ENCODE data around the gene NEU1. TPM values are rescaled to one million over a fixed set of nuclear protein-coding genes. Genes with fewer than 3 reads are reported as not detected.
A peak's percentile ranks its signal among the peaks of the same experiment; 100 is the strongest.
"Not testable (repeated sequence)": the region's sequence is repeated elsewhere in the genome, so short reads cannot be mapped to it uniquely, and the experiment has no call there.

Gene NEU1
- 10 to 100 TPM; 78.1 to 85.5 (median 82.5) TPM for polyA plus RNA-seq (ENCODE audit: insufficient read length in 3 of 3)
- long read RNA-seq, donor 1, transcript NEU1-206 (6 exons, 2,045 nt), result major isoform, 42 of 68 reads
- long read RNA-seq, donor 1, partial matches to known transcripts, result 24 of 68 reads
- long read RNA-seq, donor 1, other reads (novel, unspliced or antisense), result 0 of 68 reads
- long read RNA-seq, donor 2, transcript NEU1-206 (6 exons, 2,045 nt), result major isoform, 60 of 98 reads
- long read RNA-seq, donor 2, partial matches to known transcripts, result 37 of 98 reads
- long read RNA-seq, donor 2, other reads (novel, unspliced or antisense), result 0 of 98 reads
- long read RNA-seq, donor 3, transcript NEU1-206 (6 exons, 2,045 nt), result major isoform, 22 of 28 reads
- long read RNA-seq, donor 3, partial matches to known transcripts, result 6 of 28 reads
- long read RNA-seq, donor 3, other reads (novel, unspliced or antisense), result 0 of 28 reads
- long read RNA-seq, donor 4, transcript NEU1-206 (6 exons, 2,045 nt), result major isoform, 64 of 80 reads
- long read RNA-seq, donor 4, partial matches to known transcripts, result 10 of 80 reads
- long read RNA-seq, donor 4, other reads (novel, unspliced or antisense), result 5 of 80 reads
- long read RNA-seq, donor 5, transcript NEU1-206 (6 exons, 2,045 nt), result major isoform, 16 of 18 reads
- long read RNA-seq, donor 5, partial matches to known transcripts, result 0 of 18 reads
- long read RNA-seq, donor 5, other reads (novel, unspliced or antisense), result 0 of 18 reads
- long read RNA-seq, donor 6, transcript NEU1-206 (6 exons, 2,045 nt), result major isoform, 31 of 36 reads
- long read RNA-seq, donor 6, partial matches to known transcripts, result 5 of 36 reads
- long read RNA-seq, donor 6, other reads (novel, unspliced or antisense), result 0 of 36 reads
- long read RNA-seq, donor 7, transcript NEU1-206 (6 exons, 2,045 nt), result major isoform, 31 of 47 reads
- long read RNA-seq, donor 7, partial matches to known transcripts, result 16 of 47 reads
- long read RNA-seq, donor 7, other reads (novel, unspliced or antisense), result 0 of 47 reads
- long read RNA-seq, donor 8, transcript NEU1-206 (6 exons, 2,045 nt), result major isoform, 7 of 8 reads
- long read RNA-seq, donor 8, partial matches to known transcripts, result 0 of 8 reads
- long read RNA-seq, donor 8, other reads (novel, unspliced or antisense), result 0 of 8 reads
- long read RNA-seq, donor 9, transcript NEU1-206 (6 exons, 2,045 nt), result major isoform, 43 of 70 reads
- long read RNA-seq, donor 9, partial matches to known transcripts, result 25 of 70 reads
- long read RNA-seq, donor 9, other reads (novel, unspliced or antisense), result 0 of 70 reads
- long read RNA-seq, donor 10, transcript NEU1-206 (6 exons, 2,045 nt), result major isoform, 42 of 56 reads
- long read RNA-seq, donor 10, partial matches to known transcripts, result 14 of 56 reads
- long read RNA-seq, donor 10, other reads (novel, unspliced or antisense), result 0 of 56 reads
- long read RNA-seq, donor 11, transcript NEU1-206 (6 exons, 2,045 nt), result major isoform, 15 of 26 reads
- long read RNA-seq, donor 11, partial matches to known transcripts, result 11 of 26 reads
- long read RNA-seq, donor 11, other reads (novel, unspliced or antisense), result 0 of 26 reads
- long read RNA-seq, donor 12, transcript NEU1-206 (6 exons, 2,045 nt), result major isoform, 49 of 79 reads
- long read RNA-seq, donor 12, partial matches to known transcripts, result 21 of 79 reads
- long read RNA-seq, donor 12, other reads (novel, unspliced or antisense), result 6 of 79 reads
- long read RNA-seq, donor 13, transcript NEU1-206 (6 exons, 2,045 nt), result major isoform, 11 of 17 reads
- long read RNA-seq, donor 13, partial matches to known transcripts, result 6 of 17 reads
- long read RNA-seq, donor 13, other reads (novel, unspliced or antisense), result 0 of 17 reads
- long read RNA-seq, donor 14, transcript NEU1-206 (6 exons, 2,045 nt), result major isoform, 35 of 79 reads
- long read RNA-seq, donor 14, partial matches to known transcripts, result 40 of 79 reads
- long read RNA-seq, donor 14, other reads (novel, unspliced or antisense), result 0 of 79 reads
- long read RNA-seq, donor 15, transcript NEU1-206 (6 exons, 2,045 nt), result major isoform, 51 of 99 reads
- long read RNA-seq, donor 15, partial matches to known transcripts, result 44 of 99 reads
- long read RNA-seq, donor 15, other reads (novel, unspliced or antisense), result 0 of 99 reads
- long read RNA-seq, donor 16, transcript NEU1-206 (6 exons, 2,045 nt), result major isoform, 50 of 63 reads
- long read RNA-seq, donor 16, partial matches to known transcripts, result 13 of 63 reads
- long read RNA-seq, donor 16, other reads (novel, unspliced or antisense), result 0 of 63 reads

DNA sequence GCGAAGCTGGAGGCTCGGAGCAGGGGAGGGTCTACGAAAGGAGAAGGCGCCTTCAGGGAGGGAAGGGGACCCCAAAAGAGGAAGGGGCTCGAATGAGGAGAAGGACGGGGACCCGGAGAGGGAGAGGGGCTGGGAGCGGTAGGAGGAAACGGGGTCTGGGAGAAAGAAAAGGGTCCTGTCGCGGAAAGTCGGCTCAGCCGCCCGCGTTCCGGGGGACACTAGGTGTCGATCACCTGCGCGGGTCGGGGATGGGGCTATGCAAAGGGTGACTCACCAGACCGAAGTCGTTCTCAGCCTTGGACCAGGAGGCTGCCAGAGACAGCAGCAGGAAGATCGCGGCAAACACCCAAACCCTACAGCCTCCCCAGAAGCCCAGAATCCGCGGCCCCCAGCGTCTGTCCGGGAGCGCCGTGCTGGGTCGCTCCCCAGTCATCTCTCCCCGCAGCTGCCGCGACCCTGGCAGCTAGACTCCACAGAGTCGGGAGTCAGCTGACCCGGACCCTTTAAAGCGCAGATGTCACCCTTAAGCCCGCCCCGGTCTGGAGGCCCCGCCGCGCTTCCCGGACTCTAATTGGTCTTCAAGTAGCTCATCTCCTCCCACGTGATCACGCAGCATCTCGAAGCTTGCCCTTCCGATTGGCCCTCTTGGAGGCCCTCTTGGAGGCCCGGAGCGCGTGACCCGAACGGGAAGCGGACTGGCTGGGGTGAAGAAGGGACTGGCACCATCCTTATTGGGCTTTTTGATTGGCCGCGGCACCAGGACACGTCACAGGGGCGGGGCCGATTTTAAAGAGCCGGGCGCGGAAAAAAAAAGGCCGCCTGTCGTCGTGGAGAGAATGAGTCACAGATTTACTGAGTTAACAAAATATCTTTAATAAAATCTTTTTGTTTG, at the start of gene NEU1:
NEU1 (minus strand) TSS at position 478 of the 892 bp plus-strand sequence; CDS start at position 433, 45 bp downstream.
- peak; percentile 100 for DNase-seq

DNA sequence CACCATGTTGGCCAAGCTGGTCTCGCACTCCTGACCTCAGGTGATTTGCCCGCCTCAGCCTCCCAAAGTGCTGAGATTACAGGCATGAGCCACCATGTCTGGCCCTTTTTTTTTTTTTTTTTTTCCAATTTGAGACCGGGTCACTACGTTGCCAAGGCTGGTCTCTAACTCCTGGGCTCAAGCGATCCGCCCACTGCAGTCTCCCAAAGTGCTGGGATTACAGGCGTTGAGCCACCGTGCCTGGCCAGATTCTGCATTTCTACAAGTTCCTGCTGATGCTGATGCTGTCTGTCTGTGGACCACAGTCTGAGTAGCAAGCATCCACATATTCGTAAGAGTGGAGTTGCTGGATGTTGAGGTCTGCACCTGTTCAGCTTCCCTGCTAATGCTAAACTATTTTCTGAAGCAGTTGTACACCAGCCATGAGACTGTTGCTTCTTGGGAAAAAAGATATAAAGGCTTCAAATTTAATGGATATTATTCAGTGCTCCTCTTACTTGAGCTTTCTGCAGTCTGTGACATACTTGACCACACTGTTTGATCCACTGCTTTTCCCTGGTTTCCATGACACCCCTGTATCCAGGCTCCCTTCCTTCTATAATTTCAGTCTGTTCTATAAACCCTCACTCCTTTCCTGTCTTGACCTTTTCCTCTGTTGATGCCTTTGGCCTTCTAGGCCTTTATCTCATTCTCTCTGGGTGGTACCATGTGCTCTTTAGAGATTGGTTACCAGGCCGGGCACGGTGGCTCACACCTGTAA, 49.4 kb upstream of the NEU1 start:
- DNase-seq, result no peak

DNA sequence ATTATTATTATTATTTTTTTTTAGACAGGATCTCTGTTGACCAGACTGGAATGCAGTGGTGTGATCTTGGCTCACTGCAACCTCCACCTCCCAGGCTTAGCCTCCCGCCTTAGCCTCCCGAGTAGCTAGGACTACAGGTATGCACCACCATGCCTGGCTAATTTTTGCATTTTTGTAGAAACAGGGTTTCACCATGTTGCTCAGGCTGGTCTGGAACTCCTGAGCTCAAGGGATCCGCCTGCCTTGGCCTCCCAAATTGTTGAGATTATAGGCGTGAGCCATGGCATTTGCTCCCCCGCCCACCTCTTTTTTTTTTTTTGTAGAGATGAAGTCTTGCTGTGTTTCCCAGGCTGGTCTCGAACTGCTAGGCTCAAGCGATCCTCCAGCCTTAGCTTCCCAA, 46.7 kb upstream of the NEU1 start:
- DNase-seq, result not testable (repeated sequence)

DNA sequence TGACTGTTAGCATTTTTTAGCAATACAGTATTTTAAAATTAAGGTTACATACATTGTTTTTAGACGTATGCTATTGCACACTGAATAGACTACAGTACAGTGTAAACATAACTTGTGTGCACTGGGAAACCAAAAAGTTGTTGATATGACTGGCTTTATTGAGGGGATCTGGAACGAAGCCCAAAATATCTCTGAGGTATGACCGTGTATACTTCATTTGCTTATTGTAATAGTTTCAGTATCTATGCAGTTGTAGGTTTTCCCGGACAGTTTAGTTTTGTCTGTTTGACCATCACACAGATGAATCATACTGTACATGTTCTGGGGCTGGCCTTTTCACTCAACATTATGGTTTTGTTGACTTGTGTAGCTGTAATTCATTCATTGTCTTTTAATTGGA, 46.2 kb upstream of the NEU1 start:
- no peak for DNase-seq

DNA sequence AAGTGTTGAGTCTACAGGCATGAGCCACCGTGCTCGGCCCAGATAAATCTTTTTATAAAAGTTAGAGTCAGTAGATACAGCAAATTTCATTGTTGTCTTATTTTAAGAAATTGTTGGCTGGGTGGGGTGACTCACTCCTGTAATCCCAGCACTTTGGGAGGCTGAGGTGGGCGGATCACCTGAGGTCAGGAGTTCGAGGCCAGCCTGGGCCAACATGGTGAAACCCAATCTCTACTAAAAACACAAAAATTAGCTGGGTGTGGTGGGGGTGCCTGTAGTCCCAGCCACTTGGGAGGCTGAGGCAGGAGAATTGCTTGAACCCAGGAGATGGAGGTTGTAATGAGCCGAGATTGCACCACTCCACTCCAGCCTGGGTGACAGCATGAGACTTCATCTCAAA, 45.6 kb upstream of the NEU1 start:
- not testable (repeated sequence) for DNase-seq

DNA sequence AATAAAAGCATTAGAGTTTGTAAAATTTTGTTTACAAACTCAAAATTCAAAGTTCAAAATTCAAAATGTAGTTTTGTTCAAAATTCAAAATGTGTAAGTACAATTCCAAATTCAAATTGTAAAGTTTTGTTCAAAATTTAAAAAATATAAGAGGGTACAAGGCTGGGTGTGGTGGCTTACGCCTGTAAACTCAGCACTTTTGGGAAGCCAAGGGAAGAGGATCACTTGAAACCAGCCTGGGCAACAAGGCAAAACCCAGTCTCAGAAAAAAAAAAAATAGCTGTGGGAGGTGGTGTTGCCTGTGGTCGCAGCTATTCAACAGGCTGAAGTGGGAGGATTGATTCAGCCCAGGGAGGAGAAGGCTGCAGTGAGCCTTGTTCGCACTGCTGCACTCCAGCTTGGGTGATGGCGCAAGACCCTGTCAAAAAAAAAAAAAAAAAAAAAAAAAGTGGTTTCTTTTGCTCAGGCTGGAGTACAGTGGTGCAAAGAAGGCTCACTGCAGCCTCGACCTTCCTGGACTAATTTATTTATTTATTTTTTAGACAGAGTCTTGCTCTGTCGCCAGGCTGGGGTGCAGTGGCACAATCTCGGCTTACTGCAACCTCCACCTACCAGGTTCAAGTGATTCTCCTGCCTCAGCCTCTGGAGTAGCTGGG, 44.7 kb upstream of the NEU1 start:
- DNase-seq, result peak; percentile 45

DNA sequence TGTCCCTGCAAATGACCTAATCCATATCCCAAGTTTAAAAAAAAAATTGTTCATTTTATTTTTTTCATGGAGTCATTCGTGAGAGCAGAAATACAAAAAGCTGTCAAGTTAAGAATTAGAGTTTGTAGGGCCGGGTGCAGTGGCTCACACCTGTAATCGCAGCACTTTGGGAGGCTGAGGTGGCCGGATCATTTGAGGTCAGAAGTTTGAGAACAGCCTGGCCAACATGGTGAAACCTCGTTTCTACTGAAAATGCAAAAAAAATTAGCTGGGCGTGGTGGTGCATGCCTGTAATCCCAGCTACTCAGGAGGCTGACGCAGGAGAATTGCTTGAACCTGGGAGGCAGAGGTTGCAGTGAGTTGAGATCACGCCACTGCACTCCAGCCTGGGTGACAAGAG, 44.1 kb upstream of the NEU1 start:
- not testable (repeated sequence) for DNase-seq

DNA sequence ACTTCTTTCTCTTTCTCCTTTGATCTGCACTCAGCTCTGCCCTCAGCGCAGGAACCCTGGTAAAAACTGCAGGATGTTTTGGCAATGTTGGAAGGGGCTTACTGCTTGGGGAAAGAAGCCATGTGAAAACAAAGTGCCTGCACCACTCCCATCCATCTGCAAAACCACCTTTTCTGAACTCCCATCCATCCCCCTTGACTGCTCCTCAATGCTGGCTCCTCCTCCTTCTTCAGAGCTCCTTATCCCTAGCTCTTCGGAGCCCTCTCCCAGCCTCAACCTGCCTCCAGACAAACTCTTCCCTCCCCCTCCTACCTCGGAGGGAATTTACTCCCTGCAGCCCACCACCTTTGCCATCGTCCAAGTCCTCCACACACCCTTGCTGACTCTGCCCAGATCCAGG, 43.5 kb upstream of the NEU1 start:
- DNase-seq, result no peak

DNA sequence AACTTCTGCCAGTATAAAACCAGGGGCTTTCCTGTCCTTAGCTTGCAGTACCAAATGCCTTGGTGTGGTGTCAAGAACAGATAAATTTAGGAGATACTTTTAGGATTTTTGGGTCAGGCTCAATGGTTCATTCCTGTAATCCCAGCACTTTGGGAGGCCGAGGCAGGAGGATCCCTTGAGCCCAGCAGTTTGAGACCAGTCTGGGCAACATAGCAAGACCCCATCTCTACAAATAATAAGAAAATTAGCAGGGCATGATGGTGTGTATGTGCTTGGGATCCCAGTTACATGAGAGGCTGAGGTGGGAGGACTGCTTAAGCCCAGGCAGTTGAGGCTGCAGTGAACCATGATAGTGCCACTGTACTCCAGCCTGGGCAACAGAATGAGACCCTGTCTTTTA, 42.4 kb upstream of the NEU1 start:
- no peak for DNase-seq

DNA sequence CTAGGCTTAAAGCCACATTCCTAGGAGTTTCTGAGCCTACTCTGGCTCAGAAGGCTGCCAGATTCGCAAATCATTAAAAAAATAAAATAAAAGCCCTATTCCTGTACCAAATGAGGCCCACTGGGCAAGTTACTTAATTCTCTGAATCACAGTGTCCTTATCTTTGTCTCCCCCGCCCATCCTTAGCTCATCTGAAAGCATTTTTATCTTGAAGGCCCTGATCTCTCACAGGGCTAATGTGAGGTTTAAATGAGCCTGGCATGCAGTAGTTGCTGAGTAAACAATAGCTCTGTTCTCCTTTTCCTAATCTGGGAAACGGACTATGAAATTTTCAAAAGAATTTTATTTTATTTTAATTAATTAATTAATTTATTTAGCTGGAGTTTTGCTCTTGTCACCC, 41.3 kb upstream of the NEU1 start:
- no peak for DNase-seq

DNA sequence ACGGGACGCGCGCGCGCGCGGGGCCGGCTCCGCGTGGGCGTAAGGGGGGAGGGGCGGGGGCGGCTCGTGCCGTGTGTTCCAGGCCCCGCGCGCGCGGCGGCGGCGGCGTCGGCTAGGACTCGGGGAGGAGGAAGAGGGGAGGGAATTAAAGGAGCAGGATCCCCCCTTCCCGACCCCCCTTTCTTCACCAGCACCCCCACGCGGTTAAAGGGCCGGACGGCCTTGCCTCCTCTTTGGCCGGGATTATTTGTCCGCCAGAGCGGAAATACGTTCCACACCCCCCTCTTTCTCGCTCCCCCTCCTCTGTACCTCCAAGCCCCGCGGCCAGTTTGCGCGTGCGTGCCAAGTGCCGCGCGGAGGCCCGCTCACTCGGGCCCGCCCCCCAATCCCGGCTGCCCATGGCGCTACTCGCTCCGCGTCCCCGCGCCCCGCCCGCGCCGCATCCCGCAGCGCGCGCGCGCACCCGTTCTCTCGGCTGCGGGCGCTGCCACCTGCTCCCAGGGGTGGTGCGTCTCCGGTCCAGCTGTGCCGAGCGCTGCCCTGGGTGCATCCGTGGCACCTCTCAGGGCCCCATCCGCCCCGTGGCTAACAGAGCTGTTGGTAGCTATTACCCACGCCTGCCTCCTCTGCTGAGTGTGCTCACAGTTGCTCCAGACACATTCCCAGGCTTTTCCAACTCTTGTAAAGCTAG, 39.5 kb upstream of the NEU1 start, which contains the start of gene ZBTB12:
ZBTB12 (minus strand) TSS at position 134 of the 691 bp plus-strand sequence. CDS start 781 bp downstream, outside the sequence.
- DNase-seq, result peak; percentile 98

DNA sequence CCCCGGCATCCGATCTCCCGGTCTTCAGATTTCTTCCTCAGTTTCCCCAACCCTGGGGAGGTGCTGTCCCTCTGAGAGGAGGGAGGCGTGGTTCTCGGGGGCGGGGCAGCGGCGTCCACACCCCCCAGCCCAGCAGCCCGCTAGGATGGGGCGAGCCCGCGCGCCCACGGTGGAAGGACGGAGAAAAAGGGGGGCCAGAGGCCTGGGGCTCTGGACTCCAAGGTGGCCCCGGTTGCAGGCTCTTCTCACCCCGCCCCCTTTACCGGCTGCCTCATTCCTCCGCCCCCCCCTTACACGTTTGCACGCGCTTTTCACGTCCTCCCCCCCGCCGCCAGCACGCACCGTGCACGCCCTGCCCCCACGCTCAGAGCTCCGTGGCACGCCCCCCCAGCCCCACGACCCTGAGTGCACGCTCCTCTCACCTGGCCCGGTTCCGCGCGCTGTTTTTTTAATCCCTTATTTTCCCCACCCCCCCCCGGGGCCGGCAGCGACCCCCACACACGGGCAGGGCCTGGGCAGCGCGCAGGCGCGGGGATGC, 38.9 kb upstream of the NEU1 start:
- peak; percentile 29 for DNase-seq

DNA sequence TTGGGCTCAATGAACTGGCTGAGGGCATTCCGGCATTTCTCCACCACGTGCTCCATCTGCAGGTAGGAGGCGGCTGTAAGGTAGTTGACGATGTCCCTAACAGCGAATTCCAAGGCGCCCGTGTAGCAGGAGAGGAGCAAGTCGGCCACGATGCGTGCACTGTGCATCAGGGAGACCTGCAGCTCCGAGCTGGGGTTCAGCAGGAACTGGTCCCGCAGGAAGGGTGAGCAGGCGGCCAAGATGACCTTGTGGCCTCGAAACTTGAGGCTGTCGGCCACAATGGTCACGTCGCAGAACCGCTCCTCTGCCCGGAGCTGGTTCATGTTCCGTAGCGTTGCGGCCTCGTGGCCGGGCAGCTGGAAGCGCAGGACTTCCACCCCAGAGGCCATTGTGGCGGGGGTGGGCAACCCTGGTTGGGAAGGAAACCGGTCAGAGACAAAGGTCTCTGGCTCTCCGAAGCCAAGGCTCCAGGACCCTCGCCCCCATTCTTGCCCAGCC, 38.3 kb upstream of the NEU1 start:
- DNase-seq, result no peak

DNA sequence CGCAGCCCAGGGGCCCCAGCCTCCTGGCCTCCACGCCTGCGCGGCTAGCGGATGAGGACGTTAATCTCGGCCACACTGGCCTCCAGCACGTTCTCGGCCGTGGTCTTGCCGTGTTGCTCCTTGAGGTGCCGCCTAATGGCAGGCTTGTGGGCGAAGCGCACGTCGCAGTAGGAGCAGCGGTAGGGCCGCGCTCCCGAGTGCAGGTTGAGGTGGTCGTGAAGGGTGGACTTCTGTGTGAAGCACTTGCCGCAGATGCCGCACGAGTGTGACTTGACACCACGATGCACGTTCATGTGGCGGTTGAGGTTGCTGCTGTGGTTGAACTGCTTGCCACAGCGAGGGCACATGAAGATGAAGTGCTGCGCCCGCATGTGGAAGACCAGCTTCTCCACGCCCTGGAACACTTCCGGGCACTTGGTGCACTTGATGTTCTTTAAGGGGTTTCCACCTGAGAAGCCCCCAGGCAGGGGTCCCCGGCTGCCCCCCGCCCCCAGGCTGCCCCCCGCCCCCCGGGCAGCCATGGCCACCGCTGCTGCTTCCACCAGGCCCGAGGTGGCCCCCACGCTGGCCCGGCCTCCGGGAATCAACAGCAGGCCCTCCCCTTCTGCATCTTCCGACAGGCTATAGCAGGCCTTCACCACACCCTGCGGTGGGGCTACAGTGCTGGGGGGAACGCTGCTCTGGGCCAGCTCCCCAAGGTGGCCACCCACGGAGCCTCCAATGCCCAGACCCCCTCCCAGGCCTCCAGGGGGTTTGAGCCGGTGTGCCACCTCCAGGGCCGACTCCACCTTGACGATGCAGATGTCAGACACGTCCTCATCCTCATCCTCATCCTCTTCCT, 37.5 kb upstream of the NEU1 start:
- DNase-seq, result no peak

DNA sequence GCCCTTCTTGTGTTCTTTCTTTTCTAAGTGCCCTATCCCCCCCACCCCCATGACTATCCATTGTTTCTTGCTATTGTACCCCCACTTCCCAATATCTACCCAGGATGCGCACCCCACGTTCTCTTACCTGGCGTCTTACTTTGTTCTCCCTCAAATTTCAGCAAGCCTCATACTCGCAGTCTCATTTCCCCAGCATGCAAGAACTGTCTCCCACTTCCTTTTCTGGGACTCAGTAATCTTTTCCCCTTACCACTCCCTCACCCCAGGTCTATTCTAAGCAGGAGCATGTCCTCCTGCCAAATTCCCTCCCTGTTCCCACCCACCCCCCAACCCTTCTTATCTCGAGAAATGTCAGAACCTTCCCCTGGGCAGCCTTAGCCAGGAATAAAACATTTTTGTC, 36.6 kb upstream of the NEU1 start:
- no peak for DNase-seq
